RWPE2 (cell line): ENCODE results near the gene GPRC6A.
"Not testable (repeated sequence)": the region's sequence is repeated elsewhere in the genome, so short reads cannot be mapped to it uniquely, and the experiment has no call there.

Experiments used
- ATAC-seq: fragments of 200-7000 bp; cut with Tn5 transposase; 3 replicates; pipeline ENCODE4 v1.9.1; 2021; ENCODE audit warnings: low read depth
- DNase-seq: peaks from one replicate; pipeline ENCODE4 v3.0.0-alpha.2; 2020; ENCODE audit warnings: low spot score
- H3K27ac ChIP-seq: fragments of 450-650 bp; 2 replicates; pipeline ENCODE4 v1.5.1; 2017; ENCODE audit warnings: mild to moderate bottlenecking; ENCODE audit not compliant: poor library complexity, severe bottlenecking
- H3K27me3 ChIP-seq: fragments of 250-450 bp; sonication (Bioruptor Pico); 2 replicates; pipeline ENCODE4 v1.5.1; 2021; ENCODE audit warnings: mild to moderate bottlenecking, moderate library complexity; ENCODE audit not compliant: insufficient read depth, poor library complexity, severe bottlenecking
- H3K36me3 ChIP-seq: fragments of 250-450 bp; sonication (Bioruptor Pico); 2 replicates; pipeline ENCODE4 v1.5.1; 2020; ENCODE audit warnings: low read depth, mild to moderate bottlenecking, moderate library complexity
- H3K4me1 ChIP-seq: fragments of 250-450 bp; sonication (Bioruptor Pico); 2 replicates; pipeline ENCODE4 v1.5.1; 2021; ENCODE audit warnings: mild to moderate bottlenecking, moderate library complexity; ENCODE audit not compliant: insufficient read depth, poor library complexity, severe bottlenecking
- H3K4me3 ChIP-seq: fragments of 250-450 bp; sonication (Bioruptor Pico); 2 replicates; pipeline ENCODE4 v1.5.1; 2021; ENCODE audit warnings: mild to moderate bottlenecking, moderate library complexity; ENCODE audit not compliant: severe bottlenecking
- H3K9me3 ChIP-seq: fragments of 250-450 bp; sonication (Bioruptor Pico); 2 replicates; pipeline ENCODE4 v1.5.1; 2021; ENCODE audit warnings: mild to moderate bottlenecking, moderate library complexity; ENCODE audit not compliant: severe bottlenecking
- TF ChIP-seq, protein P1 (sequence below): fragments of 450-650 bp; IDR thresholded peaks from one replicate; pipeline ENCODE4 v1.5.1; 2017; ENCODE audit warnings: mild to moderate bottlenecking, moderate library complexity; ENCODE audit not compliant: poor library complexity, severe bottlenecking

GPRC6A gene

DNA sequence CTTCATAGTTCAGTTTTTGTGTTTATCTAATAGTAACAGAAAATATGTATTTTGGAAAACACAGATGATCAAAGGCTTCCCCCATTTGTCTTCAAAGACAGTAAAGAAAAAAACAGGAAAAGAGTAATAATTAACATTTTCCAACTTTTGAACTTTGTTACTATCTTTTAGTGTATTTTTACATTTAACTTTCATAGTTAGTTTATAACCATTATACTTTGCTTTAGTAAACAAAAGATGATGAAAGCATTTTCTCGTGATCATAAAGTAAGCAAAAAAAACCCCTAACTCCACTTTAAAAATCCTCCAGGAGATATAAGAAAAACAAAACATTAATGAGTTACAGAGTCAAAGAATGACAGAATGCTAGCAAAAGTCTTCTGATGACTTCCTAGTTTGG, 13.6 kb upstream of the GPRC6A start:
- ATAC-seq (no peak), DNase-seq (no peak)
- TF ChIP-seq, protein P1, sequence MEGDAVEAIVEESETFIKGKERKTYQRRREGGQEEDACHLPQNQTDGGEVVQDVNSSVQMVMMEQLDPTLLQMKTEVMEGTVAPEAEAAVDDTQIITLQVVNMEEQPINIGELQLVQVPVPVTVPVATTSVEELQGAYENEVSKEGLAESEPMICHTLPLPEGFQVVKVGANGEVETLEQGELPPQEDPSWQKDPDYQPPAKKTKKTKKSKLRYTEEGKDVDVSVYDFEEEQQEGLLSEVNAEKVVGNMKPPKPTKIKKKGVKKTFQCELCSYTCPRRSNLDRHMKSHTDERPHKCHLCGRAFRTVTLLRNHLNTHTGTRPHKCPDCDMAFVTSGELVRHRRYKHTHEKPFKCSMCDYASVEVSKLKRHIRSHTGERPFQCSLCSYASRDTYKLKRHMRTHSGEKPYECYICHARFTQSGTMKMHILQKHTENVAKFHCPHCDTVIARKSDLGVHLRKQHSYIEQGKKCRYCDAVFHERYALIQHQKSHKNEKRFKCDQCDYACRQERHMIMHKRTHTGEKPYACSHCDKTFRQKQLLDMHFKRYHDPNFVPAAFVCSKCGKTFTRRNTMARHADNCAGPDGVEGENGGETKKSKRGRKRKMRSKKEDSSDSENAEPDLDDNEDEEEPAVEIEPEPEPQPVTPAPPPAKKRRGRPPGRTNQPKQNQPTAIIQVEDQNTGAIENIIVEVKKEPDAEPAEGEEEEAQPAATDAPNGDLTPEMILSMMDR = no peak
- Histone ChIP-seq H3K27ac (no peak overlapping the region), H3K4me3 (no peak overlapping the region), H3K36me3 (no peaks in the 10 kb centered on the region), H3K27me3 (peaks cover 3% of the 10 kb centered on the region), H3K4me1 (no peaks in the 10 kb centered on the region), H3K9me3 (no peaks in the 10 kb centered on the region)

DNA sequence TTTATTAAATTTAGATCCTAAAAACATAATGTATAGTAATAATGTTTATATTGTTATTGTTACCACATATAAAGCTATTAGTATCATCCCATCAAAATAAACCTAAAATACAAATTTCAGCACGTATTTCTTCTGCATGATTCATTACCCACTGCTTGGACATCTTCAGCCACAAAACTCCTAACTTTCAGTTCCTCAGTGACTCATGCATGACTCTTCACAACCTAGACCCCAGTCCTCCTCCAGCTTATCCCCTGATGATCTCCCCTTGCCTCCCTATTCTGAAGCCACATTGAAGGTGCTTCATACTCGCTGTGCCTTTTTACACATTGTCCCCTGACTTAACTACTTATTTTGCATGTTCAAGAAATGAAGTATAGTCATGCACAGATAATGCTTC, 11.2 kb upstream of the GPRC6A start:
- H3K27ac ChIP-seq = no peak overlapping the region
- peak; percentile 58; the same call in 2 of the 3 replicates for ATAC-seq
- no peaks in the 10 kb centered on the region for H3K36me3 ChIP-seq
- H3K27me3 ChIP-seq = peaks cover 3% of the 10 kb centered on the region
- no peak for DNase-seq
- H3K4me1 ChIP-seq = no peaks in the 10 kb centered on the region
- TF ChIP-seq, protein P1 = no peak
- H3K4me3 ChIP-seq = no peak overlapping the region
- no peaks in the 10 kb centered on the region for H3K9me3 ChIP-seq

DNA sequence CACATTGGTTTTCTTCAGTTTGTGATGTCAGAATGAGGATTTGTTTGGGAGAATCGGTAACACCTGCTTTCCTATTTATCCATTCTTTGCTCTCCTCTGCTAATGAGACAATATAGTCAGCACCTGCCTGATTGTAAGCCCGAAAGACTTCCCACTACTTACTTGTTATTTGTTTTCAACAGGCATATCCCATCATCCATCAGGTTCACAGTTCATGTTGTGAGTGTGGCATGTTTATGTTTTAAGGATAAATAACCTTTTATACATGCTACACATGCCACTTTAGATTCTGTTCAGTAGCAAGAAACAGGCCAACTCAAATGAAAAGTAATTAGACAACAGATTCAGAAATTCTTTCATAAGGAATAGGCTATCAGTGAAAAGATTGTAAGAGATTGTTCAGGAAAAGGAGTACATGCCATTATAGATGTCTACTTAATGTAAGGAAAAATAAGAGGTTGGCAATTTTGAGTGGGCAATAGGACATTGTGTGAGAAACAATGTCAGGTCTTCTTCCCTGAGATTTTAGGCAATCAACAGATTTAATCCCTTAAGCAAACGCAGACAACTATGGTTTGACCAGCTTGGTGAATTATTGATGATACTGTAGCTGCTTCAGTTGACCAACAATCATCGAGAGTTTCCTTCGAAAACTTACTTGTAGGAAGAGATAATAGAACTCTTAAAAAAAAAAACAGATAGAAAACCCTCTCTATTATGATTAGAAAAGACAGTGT, 7.9 kb upstream of the GPRC6A start:
- no peak overlapping the region for H3K4me3 ChIP-seq
- no peaks in the 10 kb centered on the region for H3K9me3 ChIP-seq
- H3K4me1 ChIP-seq = no peaks in the 10 kb centered on the region
- no peaks in the 10 kb centered on the region for H3K36me3 ChIP-seq
- TF ChIP-seq, protein P1 = no peak
- no peaks in the 10 kb centered on the region for H3K27me3 ChIP-seq
- ATAC-seq (no peak), DNase-seq (no peak)
- no peak overlapping the region for H3K27ac ChIP-seq

DNA sequence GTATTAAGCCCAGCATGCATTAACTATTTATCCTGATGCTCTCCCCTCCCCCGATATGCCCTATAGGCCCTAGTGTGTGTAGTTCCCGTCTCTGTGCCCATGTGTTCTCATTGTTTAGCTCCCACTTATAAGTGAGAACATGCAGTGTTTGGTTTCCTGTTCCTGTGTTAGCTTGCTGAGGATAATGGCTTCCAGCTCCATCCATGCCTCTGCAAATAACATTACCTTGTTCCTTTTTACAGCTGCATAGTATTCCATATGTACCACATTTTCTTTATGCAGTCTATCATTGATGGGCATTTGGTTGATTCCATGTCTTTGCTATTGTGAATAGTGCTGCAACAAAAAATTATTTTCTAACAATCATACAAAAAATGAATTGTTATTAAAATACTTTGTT, 5.6 kb upstream of the GPRC6A start:
- H3K4me3 ChIP-seq, H3K27ac ChIP-seq, DNase-seq, H3K36me3 ChIP-seq, ATAC-seq, H3K27me3 ChIP-seq, H3K9me3 ChIP-seq, H3K4me1 ChIP-seq: not testable (repeated sequence)

DNA sequence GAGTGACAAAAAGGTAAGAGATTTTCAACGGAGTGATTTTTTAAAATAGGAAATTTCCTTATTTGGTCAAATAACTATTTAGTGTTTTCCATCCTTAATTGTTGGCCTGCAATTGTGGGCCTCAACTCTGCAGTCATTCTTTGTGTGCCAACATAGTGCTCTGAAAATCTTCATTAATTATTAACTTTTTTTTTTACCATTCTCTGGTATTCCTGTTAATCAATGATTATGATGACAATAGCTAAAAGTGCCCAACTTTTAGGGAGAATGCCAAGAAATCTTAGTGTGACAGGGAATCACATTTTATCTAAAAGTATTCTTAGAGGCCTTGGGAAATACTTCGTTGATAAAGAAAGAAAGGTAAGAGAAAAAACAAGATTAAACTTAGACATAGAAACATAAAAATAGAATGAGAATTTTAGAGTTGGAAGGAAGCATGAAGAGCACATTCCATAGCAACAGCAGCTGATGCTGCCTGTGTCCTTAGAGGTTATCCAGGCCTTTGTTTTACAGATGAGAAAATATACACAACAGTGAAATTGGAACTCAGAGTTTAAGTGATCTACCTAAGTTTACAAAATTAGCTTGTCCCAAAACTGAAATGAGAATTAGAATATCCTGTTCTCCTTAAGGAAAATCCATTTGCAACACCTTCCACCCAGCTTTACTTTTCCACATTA, 1.2 kb downstream of the GPRC6A start:
- Histone ChIP-seq H3K4me3 (no peak overlapping the region), H3K9me3 (no peaks in the 10 kb centered on the region), H3K36me3 (no peaks in the 10 kb centered on the region), H3K27me3 (peaks cover 4% of the 10 kb centered on the region), H3K27ac (no peak overlapping the region), H3K4me1 (no peaks in the 10 kb centered on the region)
- TF ChIP-seq, protein P1 = no peak
- DNase-seq (no peak), ATAC-seq (no peak)

DNA sequence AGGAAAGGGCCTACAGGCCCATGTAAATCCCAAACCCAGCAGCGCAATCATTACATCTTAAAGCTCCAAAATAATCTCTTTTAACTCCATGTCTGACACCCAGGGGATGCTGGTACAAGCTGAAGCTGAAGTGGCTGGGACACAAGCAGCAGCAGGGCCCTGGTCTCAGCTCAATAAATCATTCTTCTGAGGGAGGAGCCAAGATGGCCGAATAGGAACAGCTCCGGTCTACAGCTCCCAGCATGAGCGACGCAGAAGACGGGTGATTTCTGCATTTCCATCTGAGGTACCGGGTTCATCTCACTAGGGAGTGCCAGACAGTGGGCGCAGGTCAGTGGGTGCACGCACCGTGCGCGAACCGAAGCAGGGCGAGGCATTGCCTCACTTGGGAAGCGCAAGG, 12.5 kb downstream of the GPRC6A start:
- H3K27ac ChIP-seq, H3K9me3 ChIP-seq, H3K27me3 ChIP-seq, ATAC-seq, H3K4me1 ChIP-seq, H3K4me3 ChIP-seq, H3K36me3 ChIP-seq, DNase-seq: not testable (repeated sequence)
